Measurements from ENCODE around the gene SLC7A7. TPM values are rescaled to one million over a fixed set of nuclear protein-coding genes. Genes with fewer than 3 reads are reported as not detected.

Gene SLC7A7
- total and polyA plus RNA-seq, 9 of the 15 experiments (the other 6 are each of a cell fraction or from before 2014, with no cell fraction given), result 0.07 to 0.68 (median 0.41) TPM

DNA sequence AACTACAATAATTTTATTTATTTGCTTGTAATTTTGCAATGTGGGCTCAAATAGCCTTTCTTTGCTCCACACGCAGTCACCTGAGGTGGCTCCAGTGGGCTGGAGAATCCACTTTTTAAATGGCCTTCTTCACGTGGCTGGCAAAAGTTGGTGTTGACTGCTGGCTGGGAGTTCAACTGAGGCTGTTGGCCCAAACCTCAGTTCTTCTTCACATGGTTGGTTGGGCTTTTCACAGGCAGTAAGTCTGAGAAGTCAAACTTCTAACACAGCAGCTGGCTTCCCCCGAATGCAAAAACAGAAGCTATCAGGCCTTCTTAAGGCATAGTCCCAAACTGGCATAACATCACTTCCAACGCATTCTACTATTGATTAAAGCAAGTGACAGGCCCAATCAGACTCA is 50.9 kb downstream of the SLC7A7 start (continued):
- TF ChIP-seq AFF1 (IDR thresholded peaks at IDR 0.05; ENCODE audit: low read depth in 1 of 2, partially characterized antibody in 2 of 2) (no peak), STAT6 (CRISPR knock-in tag; IDR thresholded peaks at IDR 0.05) (no peak), RNF2 (IDR thresholded peaks at IDR 0.05) (no peak), RFX5 (IDR thresholded peaks at IDR 0.05; ENCODE audit: low read depth, low read length) (no peak), NR2C2 (CRISPR knock-in tag; IDR thresholded peaks at IDR 0.05) (no peak), NR2C2 (tag; IDR thresholded peaks at IDR 0.05) (no peak), ZNF668 (CRISPR knock-in tag; IDR thresholded peaks at IDR 0.05) (no peak)
- TF ChIP-seq, protein P1, sequence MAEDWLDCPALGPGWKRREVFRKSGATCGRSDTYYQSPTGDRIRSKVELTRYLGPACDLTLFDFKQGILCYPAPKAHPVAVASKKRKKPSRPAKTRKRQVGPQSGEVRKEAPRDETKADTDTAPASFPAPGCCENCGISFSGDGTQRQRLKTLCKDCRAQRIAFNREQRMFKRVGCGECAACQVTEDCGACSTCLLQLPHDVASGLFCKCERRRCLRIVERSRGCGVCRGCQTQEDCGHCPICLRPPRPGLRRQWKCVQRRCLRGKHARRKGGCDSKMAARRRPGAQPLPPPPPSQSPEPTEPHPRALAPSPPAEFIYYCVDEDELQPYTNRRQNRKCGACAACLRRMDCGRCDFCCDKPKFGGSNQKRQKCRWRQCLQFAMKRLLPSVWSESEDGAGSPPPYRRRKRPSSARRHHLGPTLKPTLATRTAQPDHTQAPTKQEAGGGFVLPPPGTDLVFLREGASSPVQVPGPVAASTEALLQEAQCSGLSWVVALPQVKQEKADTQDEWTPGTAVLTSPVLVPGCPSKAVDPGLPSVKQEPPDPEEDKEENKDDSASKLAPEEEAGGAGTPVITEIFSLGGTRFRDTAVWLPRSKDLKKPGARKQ (CRISPR knock-in tag; IDR thresholded peaks at IDR 0.05), result no peak
